CD4-positive, alpha-beta T cell (primary cell): ENCODE measurements around the gene PLD4. TPM values are rescaled to one million over a fixed set of nuclear protein-coding genes. Genes with fewer than 3 reads are reported as not detected.
"Not testable (repeated sequence)": the region's sequence is repeated elsewhere in the genome, so short reads cannot be mapped to it uniquely, and the experiment has no call there.

Source experiments
- ATAC-seq: fragments of 200-7000 bp; cut with Tn5 transposase; one replicate; pipeline ENCODE4 v1.10.0; 2022; ENCODE audit warnings: mild to moderate bottlenecking; ENCODE audit not compliant: poor library complexity
- CTCF ChIA-PET: fragments of 350-600 bp; sonication (Branson Sonifier 250); formaldehyde crosslinking; loops from one replicate; lab custom pipeline; 2021; ENCODE audit warnings: antibody characterized with exemption, inconsistent platforms; lab: Charles Lee
- POLR2A ChIA-PET: fragments of 350-600 bp; sonication (Branson Sonifier 250); formaldehyde crosslinking; loops from one replicate; lab custom pipeline; 2021; ENCODE audit warnings: antibody characterized with exemption, inconsistent platforms; lab: Charles Lee
- DNase-seq, 14 experiments: peaks; one replicate each; pipeline ENCODE4 v3.0.0-alpha.2; 2013 to 2020; ENCODE audit warnings: mixed read lengths in 2 of 14
- H3K27ac ChIP-seq, 2 donors: one replicate each; pipeline versions ENCODE4 v1.5.1 to v1.7.0; 2013; ENCODE audit warnings: low read length in 2 of 2, low read depth in 1 of 2, mild to moderate bottlenecking in 1 of 2
- H3K27me3 ChIP-seq, 2 experiments: 1 replicate in 1 of 2; 2 replicates in 1 of 2; pipeline versions ENCODE4 v1.6.1 to v1.7.0; 2013; ENCODE audit warnings: low read length in 2 of 2, control low read depth in 1 of 2, mild to moderate bottlenecking in 1 of 2, moderate library complexity in 1 of 2; ENCODE audit not compliant: insufficient read depth in 2 of 2, control insufficient read depth in 1 of 2
- H3K36me3 ChIP-seq: one replicate; pipeline ENCODE4 v1.6.1; 2013; ENCODE audit warnings: low read length, control low read depth; ENCODE audit not compliant: insufficient read depth
- H3K4me1 ChIP-seq: one replicate; pipeline ENCODE4 v1.6.1; 2013; ENCODE audit warnings: low read length, control low read depth; ENCODE audit not compliant: insufficient read depth
- H3K4me3 ChIP-seq: one replicate; pipeline ENCODE4 v1.5.1; 2013; ENCODE audit warnings: mild to moderate bottlenecking, low read length, moderate library complexity
- H3K9me3 ChIP-seq, 2 experiments: 1 replicate in 1 of 2; 2 replicates in 1 of 2; pipeline versions ENCODE4 v1.6.1 to v1.7.0; 2013; ENCODE audit warnings: low read length in 2 of 2, mild to moderate bottlenecking in 2 of 2, control low read depth in 1 of 2, moderate library complexity in 1 of 2; ENCODE audit not compliant: control insufficient read depth in 1 of 2, insufficient read depth in 1 of 2
- H3K27ac Mint-ChIP-seq: one replicate; pipeline ENCODE4 v1.8.0; 2020; ENCODE audit warnings: mixed read lengths
- H3K27me3 Mint-ChIP-seq: one replicate; pipeline ENCODE4 v1.8.0; 2021; ENCODE audit warnings: mixed read lengths
- H3K36me3 Mint-ChIP-seq: one replicate; pipeline ENCODE4 v1.8.0; 2021; ENCODE audit warnings: low read depth, mixed read lengths
- H3K4me1 Mint-ChIP-seq: one replicate; pipeline ENCODE4 v1.8.0; 2021; ENCODE audit warnings: low read depth, mixed read lengths
- H3K4me3 Mint-ChIP-seq: one replicate; pipeline ENCODE4 v1.8.0; 2020; ENCODE audit warnings: mild to moderate bottlenecking, mixed read lengths
- H3K9me3 Mint-ChIP-seq: one replicate; pipeline ENCODE4 v1.8.0; 2020; ENCODE audit warnings: mixed read lengths
- CTCF ChIP-seq: fragments of 200-600 bp; IDR thresholded peaks from one replicate; pipeline ENCODE4 v1.8.0; 2022; ENCODE audit warnings: antibody characterized with exemption, mild to moderate bottlenecking
- intact Hi-C, 2 experiments: fragments of 100-400 bp; cut with DNase I in 1 of 2; cut with micrococcal nuclease in 1 of 2; formaldehyde crosslinking; loops; one replicate each; pipeline versions ENCODE4 v1.15.1 to v1.9.0; 2023 to 2025; cut with DNase I, micrococcal nuclease
- total RNA-seq, 174 experiments: library from RNA in 2 of 174; stranded (reverse) in 2 of 174; gene quantifications; one replicate each; pipeline ENCODE4 v1.2.3 and lab custom pipeline; 2021 to 2026

Gene PLD4
- total RNA-seq, 2 experiments from 2014 or later = 1.6 to 2.1 TPM

GRCh38 chr14:104887623-104888488 lies 36.8 kb upstream of the PLD4 start:
- Histone ChIP-seq H3K4me1 (no peaks in the 10 kb centered on the region), H3K36me3 (no peaks in the 10 kb centered on the region), H3K9me3 (no peaks in the 10 kb centered on the region), H3K27ac (no peak overlapping the region), H3K27me3 (no peaks in the 10 kb centered on the region), H3K4me3 (no peak overlapping the region)
- no peaks in the 10 kb centered on the region for H3K36me3 Mint-ChIP-seq
- DNase-seq = peak in 1 of 14 experiments; percentile 20
- no peak overlapping the region for H3K27ac Mint-ChIP-seq
- no peak overlapping the region for H3K4me3 Mint-ChIP-seq
- ATAC-seq = no peak
- H3K4me1 Mint-ChIP-seq = no peaks in the 10 kb centered on the region
- no peak for TF ChIP-seq CTCF
- intact Hi-C loops = no loop called here
- ChIA-PET POLR2A (no interaction called here), CTCF (no interaction called here)
- no peaks in the 10 kb centered on the region for H3K27me3 Mint-ChIP-seq
- no peaks in the 10 kb centered on the region for H3K9me3 Mint-ChIP-seq

- ATAC-seq = no peak
- Mint-ChIP-seq H3K4me1 (no peaks in the 10 kb centered on the region), H3K36me3 (no peaks in the 10 kb centered on the region), H3K4me3 (no peak overlapping the region), H3K9me3 (no peaks in the 10 kb centered on the region), H3K27ac (no peak overlapping the region), H3K27me3 (no peaks in the 10 kb centered on the region)
- TF ChIP-seq CTCF = no peak
- H3K36me3 ChIP-seq = no peaks in the 10 kb centered on the region
- ChIA-PET POLR2A (no interaction called here), CTCF (no interaction called here)
- H3K9me3 ChIP-seq = no peaks in the 10 kb centered on the region
- intact Hi-C loops = no loop called here
- DNase-seq = peak in 1 of 14 experiments; percentile 11
- no peaks in the 10 kb centered on the region for H3K4me1 ChIP-seq
- H3K27ac ChIP-seq = no peak overlapping the region
- H3K27me3 ChIP-seq = no peaks in the 10 kb centered on the region
- no peak overlapping the region for H3K4me3 ChIP-seq
These were observed 35.9 kb upstream of the PLD4 start for GRCh38 chr14:104888489-104889374.

GRCh38 chr14:104889375-104889757 lies 35.3 kb upstream of the PLD4 start:
- no peak overlapping the region for H3K27ac Mint-ChIP-seq
- no peaks in the 10 kb centered on the region for H3K27me3 Mint-ChIP-seq
- no peak for TF ChIP-seq CTCF
- no peaks in the 10 kb centered on the region for H3K4me1 Mint-ChIP-seq
- ChIA-PET POLR2A (no interaction called here), CTCF (no interaction called here)
- Histone ChIP-seq H3K4me3 (no peak overlapping the region), H3K36me3 (no peaks in the 10 kb centered on the region), H3K9me3 (no peaks in the 10 kb centered on the region), H3K4me1 (no peaks in the 10 kb centered on the region), H3K27me3 (no peaks in the 10 kb centered on the region), H3K27ac (no peak overlapping the region)
- intact Hi-C loops = no loop called here
- H3K9me3 Mint-ChIP-seq = no peaks in the 10 kb centered on the region
- H3K36me3 Mint-ChIP-seq = no peaks in the 10 kb centered on the region
- H3K4me3 Mint-ChIP-seq = no peak overlapping the region
- ATAC-seq (no peak), DNase-seq (peak in 1 of 14 experiments; percentile 4)

- H3K27me3 Mint-ChIP-seq, H3K4me1 ChIP-seq, H3K27ac Mint-ChIP-seq, H3K27me3 ChIP-seq, intact Hi-C loops, POLR2A ChIA-PET, H3K36me3 ChIP-seq, H3K4me3 Mint-ChIP-seq, H3K9me3 ChIP-seq, H3K36me3 Mint-ChIP-seq, H3K9me3 Mint-ChIP-seq, H3K4me3 ChIP-seq, H3K4me1 Mint-ChIP-seq, ATAC-seq, CTCF ChIA-PET, DNase-seq, H3K27ac ChIP-seq: not testable (repeated sequence)
These were observed 34.4 kb upstream of the PLD4 start for GRCh38 chr14:104890292-104890691.
